GM18951 (cell line): ENCODE data around the gene CORO1C.

ENCODE experiments used
- POLR2A ChIP-seq: IDR thresholded peaks from 4 replicates; pipeline ENCODE4 v1.6.1; 2011; ENCODE audit warnings: mild to moderate bottlenecking; ENCODE audit not compliant: insufficient read length, insufficient read depth; ENCODE audit errors: extremely low read depth
- in situ Hi-C: fragments of 300-500 bp; cut with MboI; formaldehyde crosslinking; loops from one replicate; pipeline ENCODE4 v1.12.0; 2022; ENCODE audit warnings: low sequenced_read_pairs, mixed read lengths, inconsistent platforms; ENCODE audit not compliant: unreplicated experiment

CORO1C gene

DNA sequence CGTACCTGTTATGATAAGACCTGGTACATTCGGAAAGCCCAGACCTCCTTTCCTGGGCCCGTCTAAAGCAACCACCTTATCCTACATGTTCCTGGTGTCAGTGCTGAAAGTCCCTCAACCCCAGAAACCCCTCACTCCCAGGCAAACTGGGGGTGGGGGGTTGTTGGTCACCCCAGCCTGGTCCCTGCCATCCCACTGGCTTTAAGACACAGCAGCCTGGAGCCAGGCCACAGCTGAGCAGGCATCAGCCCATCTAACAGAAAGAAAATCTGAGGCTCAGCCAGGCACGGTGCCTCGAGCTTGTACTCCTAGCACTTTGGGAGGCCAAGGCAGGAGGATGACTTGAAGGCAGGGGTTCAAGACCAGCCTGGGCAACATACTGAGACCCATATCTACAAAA lies 102.2 kb downstream of the CORO1C start:
- in situ Hi-C loops, result no loop called here
- TF ChIP-seq POLR2A, result no peak

DNA sequence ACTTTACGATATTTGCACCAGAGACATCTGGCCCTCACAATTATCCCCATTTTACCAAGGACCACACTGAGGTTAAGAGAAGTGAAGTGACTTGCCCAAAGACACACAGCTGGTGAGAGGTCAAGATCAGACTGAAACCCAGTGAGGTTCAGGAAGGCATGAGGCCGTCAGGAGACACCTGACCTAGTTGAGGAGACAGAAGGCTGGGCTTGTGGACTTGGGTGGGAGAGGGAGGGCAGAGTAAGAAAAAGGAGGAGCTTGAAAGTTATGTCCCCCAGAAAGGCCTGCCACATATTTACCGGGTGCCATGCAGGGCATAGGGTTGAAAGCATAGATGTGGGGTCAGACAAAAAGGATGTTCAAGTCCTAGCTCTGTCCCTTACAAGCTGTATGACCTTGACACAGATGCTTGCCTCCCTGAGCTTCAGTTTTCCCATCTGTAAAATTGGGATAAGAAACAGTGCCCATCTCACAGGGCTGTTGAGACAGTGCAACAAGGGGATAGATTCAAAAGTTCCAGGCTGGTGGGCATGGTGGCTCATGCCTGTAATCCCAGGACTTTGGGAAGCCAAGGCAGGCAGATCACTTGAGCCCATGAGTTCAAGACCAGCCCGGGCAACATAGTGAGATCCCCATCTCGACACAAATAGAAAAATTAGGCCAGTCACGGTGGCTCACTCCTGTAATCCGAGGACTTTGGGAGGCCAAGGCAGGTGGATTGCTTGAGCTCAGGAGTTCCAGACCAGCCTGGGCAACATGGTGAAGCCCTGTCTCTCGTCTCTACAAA lies 104.0 kb downstream of the CORO1C start:
- no peak for TF ChIP-seq POLR2A
- in situ Hi-C loops, result no loop called here

DNA sequence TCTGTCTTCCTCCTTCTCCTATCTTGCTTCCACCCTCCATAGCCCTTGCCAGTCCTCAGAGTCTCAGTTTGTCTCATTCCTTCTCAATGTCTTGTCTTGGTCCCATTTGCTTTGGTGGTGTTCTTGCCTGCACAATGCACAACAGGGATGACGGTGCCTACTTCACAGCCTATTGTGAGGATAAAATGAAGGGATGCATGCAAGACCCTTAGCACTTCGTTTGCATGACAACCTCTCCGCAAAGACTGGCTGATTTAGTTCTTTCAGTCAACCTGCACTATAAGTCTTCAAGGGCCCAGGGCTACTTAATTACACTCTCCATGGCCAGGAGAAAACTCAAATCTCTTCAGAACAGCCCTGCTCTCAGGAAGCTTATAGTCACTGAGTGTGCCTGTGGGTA lies 106.1 kb downstream of the CORO1C start:
- TF ChIP-seq POLR2A, result no peak
- in situ Hi-C loops, result no loop called here

DNA sequence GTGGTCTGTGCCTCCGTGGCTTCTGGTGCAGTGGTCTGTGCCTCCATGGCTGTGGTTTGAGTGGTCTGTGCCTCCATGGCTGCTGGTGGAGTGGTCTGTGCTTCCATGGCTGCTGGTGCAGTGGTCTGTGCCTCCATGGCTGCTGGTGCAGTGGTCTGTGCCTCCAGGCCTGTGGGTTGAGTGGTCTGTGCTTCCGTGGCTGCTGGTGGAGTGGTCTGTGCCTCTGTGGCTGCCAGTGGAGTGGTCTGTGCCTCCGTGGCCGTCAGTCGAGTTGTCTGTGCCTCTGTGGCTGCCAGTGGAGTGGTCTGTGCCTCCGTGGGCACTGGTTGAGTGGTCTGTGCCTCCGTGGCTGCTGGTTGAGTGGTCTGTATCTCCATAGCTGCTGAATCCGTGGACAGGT lies 107.7 kb downstream of the CORO1C start:
- TF ChIP-seq POLR2A, result no peak
- in situ Hi-C loops, result no loop called here

DNA sequence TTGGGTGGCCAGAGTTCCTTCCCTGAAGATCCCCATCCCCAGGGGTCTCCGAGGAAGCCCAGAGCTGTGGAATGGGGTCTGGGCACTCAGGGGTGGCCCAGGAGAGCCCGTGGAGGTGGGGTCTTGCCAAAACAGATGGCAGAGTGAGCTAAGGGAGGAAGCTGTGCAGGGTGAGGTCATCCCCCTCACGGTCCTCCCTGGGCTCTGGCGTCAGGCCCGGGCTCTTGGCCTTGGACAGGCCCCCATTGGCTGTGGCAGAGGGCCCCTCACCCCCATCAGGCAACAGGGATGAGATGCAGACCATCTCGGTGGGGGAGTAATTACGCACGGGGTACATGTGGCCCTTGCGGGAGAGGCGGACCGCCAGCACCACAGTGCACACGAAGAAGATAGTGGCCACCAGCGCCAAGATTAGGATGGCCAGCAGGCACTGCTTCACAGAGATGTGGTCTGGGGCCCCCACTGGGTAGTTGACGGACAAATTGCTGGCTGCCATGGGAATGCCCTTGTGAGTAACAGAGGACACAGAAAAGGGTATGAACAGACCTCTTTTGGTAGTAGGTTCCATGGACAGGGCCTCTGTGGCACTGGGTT lies 108.3 kb downstream of the CORO1C start:
- in situ Hi-C loops, result no loop called here

DNA sequence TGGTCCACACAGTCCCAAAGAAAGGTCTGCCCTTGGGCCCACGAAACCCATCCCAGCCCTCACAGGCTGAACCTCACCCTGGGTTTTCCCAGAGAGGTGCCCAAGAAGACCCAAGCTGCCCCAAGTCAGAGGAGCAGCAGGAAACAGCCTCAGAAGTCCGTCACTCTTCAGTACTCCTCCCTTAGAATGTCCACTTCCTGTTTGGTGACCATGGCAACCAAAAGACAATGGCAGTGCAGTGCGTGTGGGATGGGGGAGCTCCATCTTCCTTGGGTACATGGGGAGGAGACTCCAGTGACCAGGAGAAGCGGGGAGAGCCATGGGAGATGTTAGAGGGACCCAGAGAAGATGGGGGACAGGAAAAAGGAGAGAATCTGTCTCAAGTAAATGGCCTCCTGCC lies 108.9 kb downstream of the CORO1C start:
- in situ Hi-C loops, result no loop called here

More for the DNA sequence above, 108.3 kb downstream of the CORO1C start:
- no peak for TF ChIP-seq POLR2A

DNA sequence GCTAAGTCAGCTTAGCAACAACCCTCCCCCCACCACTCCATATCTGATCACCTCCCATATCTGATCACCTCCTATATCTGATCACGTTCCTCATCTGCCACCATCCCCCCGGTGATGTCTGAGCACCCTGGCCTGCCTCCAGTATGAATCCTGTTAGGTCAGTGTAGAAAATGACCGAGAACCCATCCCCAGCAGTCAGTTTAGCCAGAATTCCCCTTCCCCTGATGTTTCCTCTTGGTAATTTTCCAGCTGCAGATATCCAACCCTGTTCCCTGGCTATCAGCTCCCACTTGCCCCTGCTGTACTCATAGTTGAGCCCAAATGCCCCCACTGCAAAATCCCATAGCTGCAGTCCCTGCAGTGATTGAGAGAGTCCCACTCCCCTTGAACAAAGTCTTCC lies 110.2 kb downstream of the CORO1C start:
- no peak for TF ChIP-seq POLR2A
- in situ Hi-C loops, result no loop called here

More for the DNA sequence above, 108.9 kb downstream of the CORO1C start:
- no peak for TF ChIP-seq POLR2A

DNA sequence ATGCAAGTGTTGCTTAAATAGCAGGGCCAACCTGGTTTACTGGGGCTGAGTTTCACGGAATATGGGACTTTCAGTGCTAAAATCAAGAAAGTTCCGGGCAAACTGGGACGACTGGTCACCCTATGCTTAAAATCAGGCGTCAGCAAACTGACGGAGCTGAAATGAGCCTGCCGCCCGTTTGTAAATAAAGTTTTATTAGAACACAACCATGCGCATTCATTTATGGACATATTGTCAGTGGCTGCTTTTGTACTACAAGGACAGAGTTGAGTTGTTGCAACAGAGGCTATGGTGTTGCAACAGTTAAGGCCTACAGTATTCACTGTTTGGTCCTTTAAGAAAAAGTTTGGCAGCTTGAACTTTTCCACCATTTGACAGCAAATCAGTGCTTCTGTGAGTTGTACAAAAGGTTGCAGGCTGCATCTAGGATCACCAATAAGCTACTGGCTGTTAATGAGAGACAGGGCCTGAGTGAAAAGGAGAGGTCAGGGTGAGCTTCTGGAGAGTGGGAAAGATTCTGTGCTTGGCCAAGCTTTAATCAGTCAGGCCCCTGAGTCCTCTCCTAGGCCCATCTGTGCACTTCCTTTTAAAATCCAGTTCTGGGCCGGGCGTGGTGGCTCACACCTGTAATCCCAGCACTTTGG lies 111.0 kb downstream of the CORO1C start:
- no peak for TF ChIP-seq POLR2A
- in situ Hi-C loops, result no loop called here

DNA sequence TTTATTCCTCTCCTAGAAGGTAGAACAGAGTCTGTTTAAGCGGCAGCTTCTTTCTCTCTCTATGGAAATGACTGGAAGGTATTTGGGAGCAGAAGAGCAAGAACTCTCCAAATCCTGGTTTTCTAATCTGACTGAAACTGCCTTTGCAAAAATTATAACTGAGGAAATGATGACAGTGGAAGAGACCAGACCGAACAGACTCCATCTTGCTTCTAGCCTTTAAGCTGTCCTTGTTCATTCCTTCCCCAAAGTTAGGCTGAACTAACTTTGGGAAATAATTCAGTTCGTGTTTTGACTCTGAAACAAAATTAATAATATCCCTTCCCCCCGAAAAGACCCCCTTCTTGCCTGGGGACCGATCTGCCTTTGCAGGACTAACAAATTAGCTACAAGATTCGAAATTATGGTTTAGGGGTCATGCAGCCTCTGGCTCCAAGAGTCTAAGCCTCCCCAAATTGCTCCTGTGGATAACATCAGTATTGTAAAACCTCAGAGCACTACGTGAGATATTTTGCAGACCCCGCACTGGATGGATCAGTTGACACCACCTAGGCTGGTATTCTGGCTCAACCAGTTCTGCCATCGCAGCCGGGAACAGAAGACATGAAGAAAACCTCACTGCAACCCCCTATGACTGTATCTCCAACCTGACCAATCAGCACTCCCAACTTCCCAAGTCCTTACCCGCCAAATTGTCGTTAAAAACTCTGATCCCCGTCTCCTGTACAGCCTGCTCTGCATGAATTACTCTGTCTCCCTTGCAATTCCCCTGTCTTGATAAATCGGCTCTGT lies 111.8 kb downstream of the CORO1C start:
- in situ Hi-C loops, result loop anchor here (5.0 kb wide), 1 partner anchor 52 kb away; no protein-coding TSS in a partner anchor
- no peak for TF ChIP-seq POLR2A

DNA sequence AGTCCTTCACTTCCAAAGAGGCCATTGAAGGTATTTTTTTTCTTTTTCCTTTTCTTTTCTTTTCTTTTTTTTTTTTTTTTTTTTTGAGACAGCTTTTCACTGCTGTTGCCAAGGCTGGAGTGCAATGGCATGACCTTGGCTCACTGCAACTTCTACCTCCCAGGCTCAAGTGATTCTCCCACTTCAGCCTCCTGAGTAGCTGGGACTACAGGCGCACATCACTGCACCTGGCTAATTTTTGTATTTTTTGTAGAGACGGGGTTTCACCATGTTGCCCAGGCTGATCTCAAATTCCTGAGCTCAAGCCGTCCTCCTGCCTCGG lies 112.4 kb downstream of the CORO1C start:
- in situ Hi-C loops, result loop anchor here (5.0 kb wide), 1 partner anchor 52 kb away; no protein-coding TSS in a partner anchor

DNA sequence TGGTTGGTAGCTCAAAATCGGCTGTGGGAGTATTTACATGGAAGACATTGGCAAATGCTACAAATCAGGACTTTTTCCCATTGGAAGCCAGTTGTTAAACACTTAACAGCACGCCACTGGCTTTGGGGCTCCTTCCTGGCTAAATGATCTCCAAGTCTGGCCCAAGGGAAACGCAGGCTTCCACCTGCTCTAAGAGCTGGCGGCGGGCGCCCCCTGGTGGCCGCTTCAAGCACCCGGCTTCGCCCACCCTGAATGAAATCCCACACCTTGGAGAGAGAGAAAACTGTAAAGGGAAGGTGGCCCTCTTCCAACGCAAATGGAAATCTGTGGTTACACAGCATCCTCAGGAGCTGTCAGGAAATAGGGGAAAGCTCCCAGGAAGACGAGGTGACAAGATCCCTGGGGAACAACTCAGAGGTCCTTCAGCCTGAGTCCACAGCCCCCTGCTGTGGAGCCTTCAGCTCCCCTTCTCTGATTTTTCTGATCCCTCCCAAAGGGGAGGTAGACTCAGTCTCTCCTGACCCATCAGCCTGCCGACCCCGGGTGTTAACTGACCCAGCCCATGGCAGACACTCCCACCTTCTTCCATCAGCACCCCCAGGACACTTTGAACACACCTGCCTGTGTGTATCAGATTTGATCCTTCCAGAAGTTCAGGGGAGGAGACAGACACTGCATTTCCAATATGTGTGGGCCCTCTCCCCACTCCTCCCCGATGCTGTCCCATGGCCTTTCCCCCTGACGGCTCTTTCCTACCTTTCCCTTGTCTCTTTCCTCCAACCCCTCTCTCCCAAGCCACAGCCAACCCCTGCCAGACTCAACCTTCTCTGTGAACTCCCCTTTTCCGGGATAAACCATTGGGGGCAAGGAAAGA lies 113.0 kb downstream of the CORO1C start:
- no peak for TF ChIP-seq POLR2A
- in situ Hi-C loops, result loop anchor here (5.0 kb wide), 1 partner anchor 51 kb away; no protein-coding TSS in a partner anchor
